Smooth muscle cell (in vitro differentiated cells): ENCODE results near the gene MRPS6. TPM values are rescaled to one million over a fixed set of nuclear protein-coding genes. Genes with fewer than 3 reads are reported as not detected.

Experiments used
- DNase-seq: peaks from one replicate; lab custom pipeline; 2025; ENCODE audit not compliant: unreplicated experiment; lab: John Stamatoyannopoulos, UW
- H2AFZ ChIP-seq: fragments of 200-600 bp; sonication (generic); 2 replicates; pipeline ENCODE4 v1.6.0; 2016; ENCODE audit warnings: antibody characterized with exemption, low read depth, mild to moderate bottlenecking
- H3F3A ChIP-seq: fragments of 200-600 bp; sonication (generic); 2 replicates; pipeline ENCODE4 v1.6.0; 2017; ENCODE audit warnings: antibody characterized with exemption, low read depth
- H3K27ac ChIP-seq: fragments of 200-600 bp; sonication (generic); 2 replicates; pipeline ENCODE4 v1.5.1; 2016; ENCODE audit warnings: low read depth, mild to moderate bottlenecking
- H3K27me3 ChIP-seq: fragments of 200-600 bp; sonication (generic); 2 replicates; pipeline ENCODE4 v1.6.1; 2016; ENCODE audit warnings: low read depth, mild to moderate bottlenecking
- H3K36me3 ChIP-seq: fragments of 200-600 bp; sonication (generic); 2 replicates; pipeline ENCODE4 v1.5.1; 2016; ENCODE audit warnings: low read depth
- H3K4me1 ChIP-seq: fragments of 200-600 bp; sonication (generic); 2 replicates; pipeline ENCODE4 v1.5.1; 2016; ENCODE audit warnings: low read depth
- H3K4me2 ChIP-seq: fragments of 200-600 bp; sonication (generic); 2 replicates; pipeline ENCODE4 v1.6.0; 2016; ENCODE audit warnings: mild to moderate bottlenecking
- H3K4me3 ChIP-seq: fragments of 200-600 bp; sonication (generic); 2 replicates; pipeline ENCODE4 v1.5.1; 2016; ENCODE audit warnings: mild to moderate bottlenecking
- H3K79me2 ChIP-seq: fragments of 200-600 bp; sonication (generic); 2 replicates; pipeline ENCODE4 v1.6.0; 2016; ENCODE audit warnings: low read depth, mild to moderate bottlenecking
- H3K9ac ChIP-seq: fragments of 200-600 bp; sonication (generic); 2 replicates; pipeline ENCODE4 v1.6.0; 2016; ENCODE audit warnings: low read depth
- H3K9me3 ChIP-seq: fragments of 200-600 bp; sonication (generic); replicated peaks from 2 replicates; pipeline ENCODE4 v1.5.1; 2016; ENCODE audit warnings: low read depth
- H4K20me1 ChIP-seq: fragments of 200-600 bp; sonication (generic); 2 replicates; pipeline ENCODE4 v1.6.0; 2016; ENCODE audit warnings: low read depth
- WGBS: methylation state at CpG from one replicate; pipeline ENCODE4 v1.1.7; 2016; ENCODE audit warnings: low lambda C conversion rate; 5-methylcytosine and 5-hydroxymethylcytosine counted together
- polyA plus RNA-seq: library from polyadenylated mRNA; unstranded; fragments of >200 nt; fragmentation: Nextera tagmentation; extraction: Ambion mirVana; gene quantifications from 2 replicates; pipeline ENCODE4 v1.2.1, GENCODE V29; 2016
- total RNA-seq: library from RNA; depleted of rRNA; stranded (reverse); fragments of >200 nt; gene quantifications from 2 replicates; pipeline ENCODE4 v1.2.3, GENCODE V29; 2014
- TF ChIP-seq, protein P1 (sequence below): fragments of 200-600 bp; sonication (generic); IDR thresholded peaks from 2 replicates; pipeline ENCODE4 v1.5.1; 2017; ENCODE audit warnings: borderline replicate concordance, mild to moderate bottlenecking, antibody characterized with exemption; ENCODE audit not compliant: insufficient read depth, poor library complexity, severe bottlenecking

MRPS6 gene
- total and polyA plus RNA-seq, 2 experiments from 2014 or later: 47.8 to 152 TPM

- Histone ChIP-seq H3K27me3 (no peaks in the 10 kb centered on the region), H3K4me1 (peaks cover 4% of the 10 kb centered on the region), H4K20me1 (no peaks in the 10 kb centered on the region), H3F3A (no peaks in the 10 kb centered on the region), H3K9me3 (no peaks in the 10 kb centered on the region), H3K27ac (no peak overlapping the region), H3K9ac (no peak overlapping the region), H3K4me3 (no peak overlapping the region), H3K36me3 (no peaks in the 10 kb centered on the region), H3K79me2 (no peaks in the 10 kb centered on the region), H3K4me2 (no peak overlapping the region), H2AFZ (no peak overlapping the region)
- TF ChIP-seq, protein P1, sequence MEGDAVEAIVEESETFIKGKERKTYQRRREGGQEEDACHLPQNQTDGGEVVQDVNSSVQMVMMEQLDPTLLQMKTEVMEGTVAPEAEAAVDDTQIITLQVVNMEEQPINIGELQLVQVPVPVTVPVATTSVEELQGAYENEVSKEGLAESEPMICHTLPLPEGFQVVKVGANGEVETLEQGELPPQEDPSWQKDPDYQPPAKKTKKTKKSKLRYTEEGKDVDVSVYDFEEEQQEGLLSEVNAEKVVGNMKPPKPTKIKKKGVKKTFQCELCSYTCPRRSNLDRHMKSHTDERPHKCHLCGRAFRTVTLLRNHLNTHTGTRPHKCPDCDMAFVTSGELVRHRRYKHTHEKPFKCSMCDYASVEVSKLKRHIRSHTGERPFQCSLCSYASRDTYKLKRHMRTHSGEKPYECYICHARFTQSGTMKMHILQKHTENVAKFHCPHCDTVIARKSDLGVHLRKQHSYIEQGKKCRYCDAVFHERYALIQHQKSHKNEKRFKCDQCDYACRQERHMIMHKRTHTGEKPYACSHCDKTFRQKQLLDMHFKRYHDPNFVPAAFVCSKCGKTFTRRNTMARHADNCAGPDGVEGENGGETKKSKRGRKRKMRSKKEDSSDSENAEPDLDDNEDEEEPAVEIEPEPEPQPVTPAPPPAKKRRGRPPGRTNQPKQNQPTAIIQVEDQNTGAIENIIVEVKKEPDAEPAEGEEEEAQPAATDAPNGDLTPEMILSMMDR: no peak
- 85% methylated on average over 3 of the region's 3 CpGs for WGBS
- DNase-seq: no peak
Measured at GRCh38 chr21:34061983-34062382, 11.4 kb upstream of the MRPS6 start.

DNA sequence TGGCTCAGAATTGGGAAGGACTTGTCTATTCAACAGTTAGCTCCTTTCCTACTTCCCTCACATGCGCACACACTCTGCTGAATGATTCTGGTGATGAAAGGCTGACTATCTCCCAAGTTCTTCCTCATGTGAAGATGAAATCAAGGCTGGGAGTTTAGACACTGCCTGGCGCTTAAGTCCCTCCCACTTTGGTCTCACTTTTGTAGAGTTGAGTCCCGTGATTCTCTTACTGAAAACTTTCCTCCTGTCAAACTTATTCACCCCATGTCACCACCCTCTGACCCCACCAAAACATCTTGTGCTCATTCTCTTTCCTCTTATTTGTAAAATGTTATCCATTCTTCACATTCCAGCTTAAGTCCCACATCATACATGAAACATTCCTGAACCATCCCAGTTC lies 8.4 kb upstream of the MRPS6 start:
- Histone ChIP-seq H3K79me2 (no peaks in the 10 kb centered on the region), H4K20me1 (no peaks in the 10 kb centered on the region), H3K4me3 (no peak overlapping the region), H3K4me1 (peaks cover 4% of the 10 kb centered on the region), H3F3A (no peaks in the 10 kb centered on the region), H3K9ac (no peak overlapping the region), H3K36me3 (no peaks in the 10 kb centered on the region), H3K4me2 (peak overlapping the region; percentile 57), H3K27me3 (no peaks in the 10 kb centered on the region), H2AFZ (peak overlapping the region; percentile 37), H3K9me3 (no peaks in the 10 kb centered on the region), H3K27ac (no peak overlapping the region)
- 67% methylated on average over 3 of the region's 3 CpGs for WGBS
- no peak for DNase-seq
- TF ChIP-seq, protein P1: no peak

DNA sequence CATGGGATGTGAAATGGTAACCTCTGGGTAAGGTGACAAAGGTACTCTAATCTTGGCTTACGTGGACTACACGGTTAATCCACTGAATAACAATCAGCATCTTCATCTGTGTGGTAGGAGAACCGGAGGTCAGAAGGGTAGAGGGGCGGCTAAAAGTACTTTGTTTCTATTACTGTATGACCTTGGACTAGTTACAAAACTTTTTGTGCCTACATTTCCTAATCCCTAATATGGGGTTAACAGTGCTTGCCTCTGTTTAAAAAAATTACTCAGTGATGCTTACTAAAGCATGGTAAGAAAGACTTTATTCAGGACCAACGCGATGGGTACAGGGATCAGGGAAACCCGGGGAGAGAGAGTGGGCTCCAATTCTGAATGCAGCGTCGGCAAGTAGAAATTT lies 1.7 kb upstream of the MRPS6 start:
- H3F3A ChIP-seq: no peaks in the 10 kb centered on the region
- no peak overlapping the region for H3K27ac ChIP-seq
- H4K20me1 ChIP-seq: peaks cover 26% of the 10 kb centered on the region
- peaks cover 27% of the 10 kb centered on the region for H3K79me2 ChIP-seq
- 90% methylated on average over 9 of the region's 9 CpGs for WGBS
- TF ChIP-seq, protein P1: no peak
- H3K4me1 ChIP-seq: peaks cover 18% of the 10 kb centered on the region
- H3K9ac ChIP-seq: no peak overlapping the region
- DNase-seq: no peak
- H3K27me3 ChIP-seq: no peaks in the 10 kb centered on the region
- H3K4me3 ChIP-seq: no peak overlapping the region
- H3K36me3 ChIP-seq: no peaks in the 10 kb centered on the region
- no peaks in the 10 kb centered on the region for H3K9me3 ChIP-seq
- H2AFZ ChIP-seq: no peak overlapping the region
- H3K4me2 ChIP-seq: no peak overlapping the region

GRCh38 chr21:34072145-34073031 lies 990 bp upstream of the MRPS6 start:
- H2AFZ ChIP-seq: peak overlapping the region; percentile 93
- 41% methylated on average over 32 of the region's 32 CpGs for WGBS
- no peaks in the 10 kb centered on the region for H3K9me3 ChIP-seq
- H3K4me1 ChIP-seq: peaks cover 24% of the 10 kb centered on the region
- peak overlapping the region; percentile 80 for H3K9ac ChIP-seq
- H3K4me3 ChIP-seq: peak overlapping the region; percentile 63
- H3F3A ChIP-seq: no peaks in the 10 kb centered on the region
- H3K4me2 ChIP-seq: peak overlapping the region; percentile 96
- no peaks in the 10 kb centered on the region for H3K27me3 ChIP-seq
- H3K79me2 ChIP-seq: peaks cover 34% of the 10 kb centered on the region
- DNase-seq: no peak
- peaks cover 33% of the 10 kb centered on the region for H4K20me1 ChIP-seq
- H3K27ac ChIP-seq: peak overlapping the region; percentile 66
- H3K36me3 ChIP-seq: no peaks in the 10 kb centered on the region
- TF ChIP-seq, protein P1: no peak
